ENCODE measurements around the gene TOPORS.

DNA sequence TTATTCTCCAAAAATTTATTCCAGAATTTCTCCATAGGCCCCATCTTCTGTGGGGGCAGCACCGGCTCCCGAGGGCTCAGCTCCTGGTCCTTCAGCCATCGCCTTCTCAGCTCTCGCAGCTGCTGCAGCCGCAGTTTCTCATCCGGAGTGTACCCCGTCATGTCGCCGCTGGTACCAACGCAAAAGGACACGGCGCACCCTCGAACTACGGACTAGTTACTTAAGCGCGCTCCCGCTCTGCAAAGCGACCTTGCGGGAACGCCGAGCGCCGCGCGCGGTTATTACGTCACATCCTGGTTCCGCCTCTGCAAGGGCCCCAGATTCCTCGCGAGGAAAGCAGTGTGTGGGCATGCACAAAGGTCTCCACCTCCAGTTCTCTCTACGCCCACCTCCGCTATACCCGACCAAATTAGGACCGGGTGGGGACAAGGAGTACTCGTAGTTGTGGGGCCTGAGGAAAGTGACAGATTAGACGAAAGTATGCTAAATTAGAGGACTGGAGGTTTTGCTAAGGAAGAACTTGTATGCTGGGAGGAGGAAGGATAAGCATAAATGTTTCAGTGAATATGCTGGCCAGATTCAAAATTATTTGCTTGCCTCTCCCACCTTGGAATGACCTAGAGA, 20.6 kb upstream of the TOPORS start, which contains the start of gene NDUFB6:
- TF ChIP-seq YY1 (IDR thresholded peaks at IDR 0.05) (peak; percentile 92), TAF1 (conservative IDR thresholded peaks at IDR 0.05) (peak; percentile 83)
